HEK293 (cell line): ENCODE measurements around the gene TSNAX.

Experiments
- EGR2 ChIP-seq: fragments of 450-650 bp; formaldehyde crosslinking; IDR thresholded peaks from 2 replicates; pipeline ENCODE4 v1.5.1; 2016; ENCODE audit warnings: low read depth, missing biosample characterization, missing genetic modification characterization
- HIC1 ChIP-seq: fragments of 450-650 bp; formaldehyde crosslinking; IDR thresholded peaks from 2 replicates; pipeline ENCODE4 v1.5.1; 2016; ENCODE audit warnings: missing biosample characterization, missing genetic modification characterization
- IKZF3 ChIP-seq: fragments of 450-650 bp; IDR thresholded peaks from 2 replicates; pipeline ENCODE4 v1.5.0; 2018; ENCODE audit warnings: missing biosample characterization, mild to moderate bottlenecking, missing genetic modification characterization, moderate library complexity
- PRDM1 ChIP-seq: fragments of 450-650 bp; formaldehyde crosslinking; IDR thresholded peaks from 2 replicates; pipeline ENCODE4; 2016; ENCODE audit warnings: missing biosample characterization, missing genetic modification characterization
- REST ChIP-seq: fragments of 450-650 bp; formaldehyde crosslinking; IDR thresholded peaks from 2 replicates; pipeline ENCODE4 v1.5.1; 2016; ENCODE audit warnings: missing biosample characterization, missing genetic modification characterization
- TCF7L2 ChIP-seq: IDR thresholded peaks from 2 replicates; pipeline ENCODE4 v1.6.1; 2011; ENCODE audit warnings: low read depth, mild to moderate bottlenecking, inconsistent platforms, low read length, moderate library complexity, borderline replicate concordance
- ZBTB17 ChIP-seq: fragments of 450-650 bp; formaldehyde crosslinking; IDR thresholded peaks from 2 replicates; pipeline ENCODE4 v1.5.1; 2016; ENCODE audit warnings: missing biosample characterization, missing genetic modification characterization
- ZBTB7A ChIP-seq: fragments of 450-650 bp; formaldehyde crosslinking; IDR thresholded peaks from 2 replicates; pipeline ENCODE4 v1.5.1; 2016; ENCODE audit warnings: low read depth, missing biosample characterization, missing genetic modification characterization
- ZBTB8A ChIP-seq: fragments of 450-650 bp; formaldehyde crosslinking; IDR thresholded peaks from 2 replicates; pipeline ENCODE4 v1.5.1; 2016; ENCODE audit warnings: missing biosample characterization, missing genetic modification characterization
- ZFHX2 ChIP-seq: fragments of 450-650 bp; formaldehyde crosslinking; conservative IDR thresholded peaks from 2 replicates; pipeline ENCODE4 v1.5.1; 2016; ENCODE audit warnings: missing biosample characterization, missing genetic modification characterization
- ZIC2 ChIP-seq: fragments of 450-650 bp; formaldehyde crosslinking; IDR thresholded peaks from 2 replicates; pipeline ENCODE4 v1.5.1; 2016; ENCODE audit warnings: missing biosample characterization, missing genetic modification characterization
- ZNF10 ChIP-seq: fragments of 450-650 bp; formaldehyde crosslinking; IDR thresholded peaks from 2 replicates; pipeline ENCODE4 v1.5.1; 2017; ENCODE audit warnings: missing biosample characterization, missing genetic modification characterization
- ZNF140 ChIP-seq: fragments of 450-650 bp; formaldehyde crosslinking; IDR thresholded peaks from 2 replicates; pipeline ENCODE4 v1.5.1; 2016; ENCODE audit warnings: missing biosample characterization, missing genetic modification characterization
- ZNF18 ChIP-seq: fragments of 450-650 bp; formaldehyde crosslinking; IDR thresholded peaks from 2 replicates; pipeline ENCODE4 v1.5.1; 2016; ENCODE audit warnings: missing biosample characterization, missing genetic modification characterization
- ZNF221 ChIP-seq: fragments of 450-650 bp; formaldehyde crosslinking; IDR thresholded peaks from 2 replicates; pipeline ENCODE4 v1.5.1; 2017; ENCODE audit warnings: missing biosample characterization, missing genetic modification characterization, borderline replicate concordance
- ZNF311 ChIP-seq: fragments of 450-650 bp; formaldehyde crosslinking; IDR thresholded peaks from 2 replicates; pipeline ENCODE4 v1.5.1; 2017; ENCODE audit warnings: missing biosample characterization, missing genetic modification characterization, borderline replicate concordance
- ZNF335 ChIP-seq: fragments of 450-650 bp; formaldehyde crosslinking; conservative IDR thresholded peaks from 2 replicates; pipeline ENCODE4 v1.5.1; 2016; ENCODE audit warnings: missing biosample characterization, missing genetic modification characterization
- ZNF341 ChIP-seq: fragments of 450-650 bp; formaldehyde crosslinking; IDR thresholded peaks from 2 replicates; pipeline ENCODE4; 2016; ENCODE audit warnings: low read depth, missing biosample characterization, missing genetic modification characterization
- ZNF394 ChIP-seq: fragments of 450-650 bp; formaldehyde crosslinking; IDR thresholded peaks from 2 replicates; pipeline ENCODE4 v1.5.1; 2016; ENCODE audit warnings: missing biosample characterization, missing genetic modification characterization, mild to moderate bottlenecking, moderate library complexity, borderline replicate concordance
- ZNF426 ChIP-seq: fragments of 450-650 bp; formaldehyde crosslinking; IDR thresholded peaks from 2 replicates; pipeline ENCODE4 v1.5.1; 2017; ENCODE audit warnings: missing biosample characterization, missing genetic modification characterization, mild to moderate bottlenecking, inconsistent platforms, moderate library complexity
- ZNF585B ChIP-seq: fragments of 450-650 bp; formaldehyde crosslinking; IDR thresholded peaks from 2 replicates; pipeline ENCODE4 v1.5.1; 2016; ENCODE audit warnings: missing biosample characterization, missing genetic modification characterization
- ZNF600 ChIP-seq: fragments of 450-650 bp; formaldehyde crosslinking; IDR thresholded peaks from 2 replicates; pipeline ENCODE4 v1.5.1; 2016; ENCODE audit warnings: missing biosample characterization, missing genetic modification characterization
- ZNF624 ChIP-seq: fragments of 450-650 bp; formaldehyde crosslinking; IDR thresholded peaks from 2 replicates; pipeline ENCODE4 v1.5.1; 2017; ENCODE audit warnings: missing biosample characterization, missing genetic modification characterization
- ZNF629 ChIP-seq: fragments of 450-650 bp; formaldehyde crosslinking; IDR thresholded peaks from 2 replicates; pipeline ENCODE4 v1.5.1; 2017; ENCODE audit warnings: missing biosample characterization, missing genetic modification characterization
- ZNF660 ChIP-seq: fragments of 450-650 bp; IDR thresholded peaks from 2 replicates; pipeline ENCODE4 v1.5.1; 2018; ENCODE audit warnings: missing biosample characterization, mild to moderate bottlenecking, missing genetic modification characterization
- ZNF692 ChIP-seq: fragments of 450-650 bp; formaldehyde crosslinking; IDR thresholded peaks from 2 replicates; pipeline ENCODE4 v1.5.1; 2016; ENCODE audit warnings: missing biosample characterization, missing genetic modification characterization
- ZNF830 ChIP-seq: fragments of 450-650 bp; IDR thresholded peaks from 2 replicates; pipeline ENCODE4 v1.5.0; 2018; ENCODE audit warnings: missing biosample characterization, missing genetic modification characterization, low read depth, mild to moderate bottlenecking, moderate library complexity
- ZSCAN16 ChIP-seq: fragments of 450-650 bp; formaldehyde crosslinking; IDR thresholded peaks from 2 replicates; pipeline ENCODE4 v1.5.1; 2016; ENCODE audit warnings: missing biosample characterization, missing genetic modification characterization
- ZSCAN30 ChIP-seq: fragments of 450-650 bp; IDR thresholded peaks from 2 replicates; pipeline ENCODE4 v1.5.1; 2018; ENCODE audit warnings: missing biosample characterization, mild to moderate bottlenecking, missing genetic modification characterization, moderate library complexity
- ZSCAN5A ChIP-seq: fragments of 450-650 bp; formaldehyde crosslinking; IDR thresholded peaks from 2 replicates; pipeline ENCODE4 v1.5.1; 2016; ENCODE audit warnings: missing biosample characterization, missing genetic modification characterization
- ZXDB ChIP-seq: fragments of 450-650 bp; formaldehyde crosslinking; IDR thresholded peaks from 2 replicates; pipeline ENCODE4 v1.5.1; 2016; ENCODE audit warnings: missing biosample characterization, missing genetic modification characterization

TSNAX gene

GRCh38 chr1:231596337-231596791 is 67.9 kb downstream of the TSNAX start (continued):
- TF ChIP-seq ZNF18 (tag by site-specific recombination) (0 out of 2 replicates have a peak, but pooled peaks have one; percentile 13), ZBTB8A (tag by site-specific recombination) (no peak), ZNF692 (no peak), ZNF394 (no peak), ZSCAN30 (tag by site-specific recombination) (0 out of 2 replicates have a peak, but pooled peaks have one; percentile 21), REST (tag by site-specific recombination) (no peak), ZBTB17 (0 out of 2 replicates have a peak, but pooled peaks have one; percentile 32), IKZF3 (tag by site-specific recombination) (peak; percentile 34; the same call in 1 of the 2 replicates), ZNF341 (tag by site-specific recombination) (peak; percentile 38; the same call in 1 of the 2 replicates), ZSCAN16 (no peak), ZNF660 (tag by site-specific recombination) (no peak), ZSCAN5A (no peak), TCF7L2 (no peak), ZNF629 (tag by site-specific recombination) (no peak), EGR2 (peak; percentile 73), ZNF221 (tag by site-specific recombination) (no peak), ZNF311 (tag by site-specific recombination) (no peak), ZNF830 (tag by site-specific recombination) (no peak), ZNF10 (tag by site-specific recombination) (no peak), ZNF335 (tag by site-specific recombination) (peak; percentile 87), ZIC2 (tag by site-specific recombination) (peak; percentile 100), ZBTB7A (tag by site-specific recombination) (no peak), ZNF426 (tag by site-specific recombination) (no peak), ZNF600 (tag by site-specific recombination) (no peak; the same call in 1 of the 2 replicates), PRDM1 (tag by site-specific recombination) (peak; percentile 86), ZNF140 (tag by site-specific recombination) (no peak), ZNF624 (tag by site-specific recombination) (no peak), ZNF585B (no peak), HIC1 (tag by site-specific recombination) (no peak), ZFHX2 (tag by site-specific recombination) (peak; percentile 81), ZXDB (tag by site-specific recombination) (no peak)
